HG03469 (cell line): ENCODE results near the gene PTPRF.

Source experiments
- ATAC-seq: cut with Tn5 transposase; IDR thresholded peaks from one replicate; pipeline ENCODE4 v1.9.1; 2021; ENCODE audit warnings: mild to moderate bottlenecking, moderate library complexity, moderate number of reproducible peaks; ENCODE audit not compliant: unreplicated experiment

Gene PTPRF

DNA sequence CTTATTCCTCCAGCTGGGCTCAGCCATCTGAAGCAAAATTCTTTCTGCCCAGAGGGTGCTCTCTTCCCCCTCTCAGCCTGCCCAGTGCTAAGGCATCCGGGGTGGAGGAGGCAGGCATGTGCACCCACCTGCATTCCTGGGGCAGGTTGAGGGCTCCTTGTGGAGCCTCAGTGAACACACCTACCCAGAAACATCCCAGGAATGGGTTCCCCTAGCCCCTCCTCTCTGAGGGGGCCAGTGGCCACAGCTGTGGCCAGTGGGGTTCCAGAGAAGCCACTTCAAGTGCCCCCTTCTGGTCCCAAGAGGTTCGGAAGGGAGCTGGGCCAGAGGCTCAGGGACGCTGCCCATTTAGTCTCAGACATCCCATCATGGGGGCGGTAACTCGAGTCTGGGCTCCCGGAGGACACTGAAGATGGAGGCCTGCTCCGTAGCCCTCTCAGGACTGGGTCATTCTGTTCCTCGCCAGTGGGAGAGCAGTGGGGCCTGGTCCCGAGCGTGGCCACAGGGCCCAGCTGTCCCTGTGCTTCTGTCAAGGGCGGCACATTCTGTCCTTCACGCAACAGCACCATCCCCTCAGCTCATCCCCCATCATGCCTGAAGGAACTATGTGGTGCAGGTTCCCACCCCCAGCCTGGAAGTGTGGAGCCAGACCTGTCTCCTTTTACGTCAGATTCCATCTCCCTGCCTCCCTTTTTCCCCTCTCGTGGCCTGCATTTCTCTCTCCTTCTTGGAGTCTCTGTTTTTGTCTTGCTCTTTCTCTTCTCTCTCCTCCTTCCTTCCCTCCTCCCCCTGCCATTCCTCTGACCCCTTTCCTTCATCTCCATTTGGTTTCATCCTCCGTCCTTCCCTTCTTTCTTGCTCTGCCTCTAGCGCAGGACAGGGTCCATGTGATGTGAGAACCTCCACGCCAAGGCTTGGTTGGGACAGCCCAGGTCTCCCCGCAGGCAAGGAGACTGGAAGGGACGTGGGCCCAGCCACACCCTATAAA is 69.6 kb downstream of the PTPRF start:
- ATAC-seq: no peak

DNA sequence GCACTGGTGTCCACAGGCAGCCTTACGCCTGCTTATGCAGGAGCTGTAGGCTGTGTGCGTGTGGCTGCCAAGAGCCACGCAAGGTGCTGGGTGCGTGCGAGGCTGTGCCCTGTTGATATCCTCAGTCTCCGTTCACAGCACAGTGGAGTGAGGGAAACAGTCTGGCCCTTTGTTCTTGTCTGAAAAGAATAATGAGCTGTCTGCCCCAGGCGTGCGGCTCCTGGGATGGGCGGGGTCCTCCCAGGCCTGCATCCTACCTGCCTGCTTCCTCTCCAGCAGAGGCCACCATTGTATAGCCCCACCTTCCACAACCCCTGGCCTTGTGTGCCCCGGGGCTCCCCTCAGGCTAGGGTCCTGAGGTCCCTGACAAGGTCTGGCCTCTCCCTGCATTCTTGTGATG is 72.3 kb downstream of the PTPRF start:
- ATAC-seq: no peak

- ATAC-seq: no peak
These were observed 73.5 kb downstream of the PTPRF start for GRCh38 chr1:43604192-43604591.

GRCh38 chr1:43605157-43605556 is 74.5 kb downstream of the PTPRF start:
- ATAC-seq: no peak

DNA sequence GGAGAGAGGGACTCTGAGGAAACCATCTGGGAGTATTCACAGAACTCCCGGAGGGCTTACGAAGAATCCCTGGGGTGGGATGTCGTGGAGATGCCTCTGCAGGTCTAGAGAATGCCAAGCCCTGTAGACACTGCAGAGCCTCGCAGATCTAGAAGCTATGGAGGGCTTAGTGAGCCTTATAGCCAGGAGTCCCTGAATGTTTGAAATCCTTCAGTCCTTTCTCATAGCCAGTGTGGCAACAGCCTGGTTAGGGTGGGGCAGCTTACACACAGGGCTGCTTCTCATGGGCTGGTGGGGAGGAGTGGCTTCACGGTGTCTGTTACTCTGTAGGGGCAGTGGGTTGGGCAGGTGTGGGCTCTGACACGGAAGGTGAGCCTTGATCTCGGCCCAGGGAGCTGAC is 75.1 kb downstream of the PTPRF start:
- no peak for ATAC-seq

- ATAC-seq: no peak
These were observed 75.9 kb downstream of the PTPRF start for GRCh38 chr1:43606624-43607023.

GRCh38 chr1:43608827-43609226 is 78.1 kb downstream of the PTPRF start:
- ATAC-seq: no peak

DNA sequence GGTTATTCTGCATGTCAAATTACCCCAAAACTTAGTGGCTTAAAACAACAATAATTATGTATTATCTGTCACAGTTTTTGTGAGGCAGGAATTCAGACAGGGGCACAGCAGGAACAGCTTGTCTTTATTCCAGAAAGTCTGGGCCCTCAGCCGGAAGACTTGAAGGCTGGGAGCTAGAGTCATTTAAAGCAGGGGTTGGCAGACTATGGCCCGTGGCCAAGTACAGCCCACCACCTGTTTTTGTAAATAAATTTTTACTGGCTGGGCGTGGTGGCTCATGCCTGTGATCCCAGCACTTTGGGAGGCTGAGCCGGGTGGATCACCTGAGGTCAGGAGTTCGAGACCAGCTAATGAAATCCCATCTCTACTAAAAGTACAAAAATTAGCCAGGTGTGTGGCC is 79.7 kb downstream of the PTPRF start:
- ATAC-seq: no peak

DNA sequence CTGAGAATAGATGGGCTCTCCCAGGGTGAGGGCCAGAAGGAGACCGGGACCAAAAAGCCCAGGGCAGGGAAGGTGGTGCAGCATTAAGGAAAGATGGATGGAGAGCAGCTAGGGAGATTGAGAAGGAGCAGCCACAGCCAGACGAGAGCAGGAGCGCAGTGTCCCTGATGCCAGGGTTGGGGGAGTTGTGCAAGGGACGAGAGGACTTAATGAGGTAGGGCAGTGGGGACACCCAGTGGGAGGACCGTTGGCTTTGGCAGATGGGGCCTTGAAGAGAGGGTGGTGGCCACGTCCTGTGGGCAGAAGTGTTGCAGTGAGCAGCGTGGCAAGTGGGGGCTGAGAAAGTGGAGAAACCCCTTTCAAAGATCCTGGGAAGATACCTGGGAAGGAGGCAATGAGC is 81.3 kb downstream of the PTPRF start:
- ATAC-seq: no peak

DNA sequence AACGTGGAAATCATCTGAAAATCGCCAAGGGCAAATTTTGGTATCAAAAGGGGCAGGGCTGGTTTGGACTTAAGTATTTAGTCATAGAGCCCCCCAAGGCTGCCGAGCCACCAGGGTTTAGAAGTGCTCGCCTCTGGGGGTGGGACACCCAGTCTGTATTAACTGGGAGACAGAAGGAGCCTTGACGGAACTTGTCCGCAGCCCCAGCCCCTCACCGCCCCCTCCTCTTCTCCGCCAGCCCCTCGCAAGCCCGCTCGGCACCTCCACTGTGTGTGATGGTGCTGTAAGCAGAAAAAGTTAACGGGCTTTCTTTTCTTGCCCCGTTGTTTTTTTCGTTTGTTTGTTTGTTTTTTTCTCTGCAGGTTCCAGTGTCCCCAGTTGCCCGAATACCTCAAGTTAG is 81.7 kb downstream of the PTPRF start:
- ATAC-seq: no peak

- ATAC-seq: no peak
These were observed 82.6 kb downstream of the PTPRF start for GRCh38 chr1:43613075-43613942.

DNA sequence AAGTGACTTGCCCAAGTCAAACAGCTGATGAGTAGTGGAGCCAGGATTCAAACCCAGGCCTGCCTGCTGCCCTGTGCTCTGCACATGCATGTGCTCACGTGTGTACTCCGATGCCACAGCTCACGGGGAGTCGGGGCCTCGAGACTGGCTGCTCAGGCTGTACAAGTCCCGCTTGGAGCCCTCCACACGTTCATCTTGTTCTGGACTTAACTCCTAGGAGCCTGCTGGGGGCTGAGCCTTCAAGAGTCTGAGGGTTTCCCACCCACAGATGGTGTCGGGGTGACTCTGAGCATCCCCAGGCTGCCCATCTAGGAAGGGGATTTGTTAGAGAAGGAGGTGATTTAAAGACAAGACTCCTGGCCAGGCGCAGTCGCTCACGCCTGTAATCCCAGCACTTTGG is 83.5 kb downstream of the PTPRF start:
- ATAC-seq: no peak

- no peak for ATAC-seq
These were observed 84.2 kb downstream of the PTPRF start for GRCh38 chr1:43614891-43615290.

- ATAC-seq: no peak
These were observed 85.7 kb downstream of the PTPRF start for GRCh38 chr1:43616383-43616782.

DNA sequence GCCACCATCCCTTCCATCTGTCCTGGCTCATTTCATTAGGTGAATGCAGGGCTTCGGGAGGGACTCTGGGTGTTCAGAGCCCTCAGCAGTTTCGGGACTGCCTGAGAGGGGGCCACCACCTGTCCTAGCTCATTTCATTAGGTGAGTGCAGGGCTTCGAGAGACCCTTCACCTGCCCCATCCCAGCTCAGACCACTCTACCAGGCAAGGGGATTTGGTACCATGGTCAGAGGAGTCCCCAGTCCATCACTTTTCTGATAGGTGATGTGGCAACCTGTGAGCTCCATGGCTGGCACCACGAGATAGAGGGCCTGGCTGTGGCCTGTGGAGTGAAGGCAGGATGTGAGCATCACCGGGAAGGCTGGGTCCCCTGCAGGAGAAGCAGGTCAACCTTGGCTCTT is 86.3 kb downstream of the PTPRF start:
- ATAC-seq: no peak

DNA sequence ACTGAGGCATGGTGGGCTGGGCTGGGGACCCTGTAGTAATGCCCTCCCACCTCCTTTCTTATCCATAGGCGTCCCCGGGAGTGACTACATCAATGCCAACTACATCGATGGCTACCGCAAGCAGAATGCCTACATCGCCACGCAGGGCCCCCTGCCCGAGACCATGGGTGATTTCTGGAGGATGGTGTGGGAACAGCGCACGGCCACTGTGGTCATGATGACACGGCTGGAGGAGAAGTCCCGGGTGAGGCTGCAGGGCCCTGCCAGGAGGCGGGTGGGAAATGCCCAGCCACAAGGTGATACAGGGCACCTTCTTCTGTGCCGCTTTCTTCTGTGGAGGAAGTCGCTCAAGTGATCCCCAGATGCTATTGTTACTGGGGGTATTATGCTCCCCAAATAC is 87.0 kb downstream of the PTPRF start:
- ATAC-seq: no peak

- ATAC-seq: no peak
These were observed 88.0 kb downstream of the PTPRF start for GRCh38 chr1:43618521-43619313.

- no peak for ATAC-seq
These were observed 88.7 kb downstream of the PTPRF start for GRCh38 chr1:43619314-43619790.

DNA sequence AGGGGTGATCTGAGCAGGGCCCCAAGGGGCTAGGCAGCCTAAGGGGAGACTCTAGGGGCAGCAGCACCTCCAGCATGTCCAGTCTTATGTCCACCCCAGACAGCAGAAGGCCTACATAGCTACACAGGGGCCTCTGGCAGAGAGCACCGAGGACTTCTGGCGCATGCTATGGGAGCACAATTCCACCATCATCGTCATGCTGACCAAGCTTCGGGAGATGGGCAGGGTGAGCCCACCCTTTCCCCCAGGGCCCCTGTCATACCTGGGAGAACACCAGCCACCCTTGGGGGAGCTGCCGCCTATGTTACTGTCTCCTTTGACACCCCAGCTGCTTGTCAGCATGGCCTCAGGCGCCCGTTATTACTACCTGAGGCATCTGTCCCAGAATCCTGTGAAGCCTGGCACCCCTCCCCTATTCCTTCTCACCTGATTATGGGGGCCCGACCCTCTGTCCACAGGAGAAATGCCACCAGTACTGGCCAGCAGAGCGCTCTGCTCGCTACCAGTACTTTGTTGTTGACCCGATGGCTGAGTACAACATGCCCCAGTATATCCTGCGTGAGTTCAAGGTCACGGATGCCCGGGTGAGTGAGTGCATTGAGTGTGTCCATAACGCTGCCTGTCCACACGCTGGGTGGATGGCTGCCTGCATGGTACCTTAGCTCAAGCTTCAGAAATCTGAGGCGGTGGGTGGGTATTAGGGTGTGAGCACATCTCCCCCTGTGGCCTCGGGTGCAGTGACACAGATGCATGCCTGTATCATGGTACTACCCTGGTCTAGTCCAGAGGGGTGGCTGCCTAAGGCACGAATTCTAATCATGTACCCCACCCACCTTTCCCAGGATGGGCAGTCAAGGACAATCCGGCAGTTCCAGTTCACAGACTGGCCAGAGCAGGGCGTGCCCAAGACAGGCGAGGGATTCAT is 89.6 kb downstream of the PTPRF start:
- ATAC-seq: no peak

GRCh38 chr1:43620956-43621355 is 90.3 kb downstream of the PTPRF start:
- no peak for ATAC-seq
